HepG2 (cell line): Measurements from ENCODE around the gene RETREG2. TPM values are rescaled to one million over a fixed set of nuclear protein-coding genes. Genes with fewer than 3 reads are reported as not detected.

Source experiments
- ATAC-seq: fragments of 200-7000 bp; cut with Tn5 transposase; 3 replicates; pipeline ENCODE4 v1.9.1; 2020; ENCODE audit warnings: mild to moderate bottlenecking, moderate library complexity
- BruUV-seq: library from RNA; stranded (reverse); fragments of 400-500 nt; replicated peaks from 2 replicates; lab custom pipeline; 2021; lab: Mats Ljungman, UMichigan
- CTCF ChIA-PET: fragments of 300-600 bp; formaldehyde crosslinking; extraction: SDS; loops from one replicate; lab custom pipeline; 2021; ENCODE audit warnings: low total read pairs, inconsistent platforms, low intra/inter-chr PET ratio; lab: Yijun Ruan, JAX
- POLR2A ChIA-PET: fragments of 350-600 bp; sonication (Branson Sonifier 250); formaldehyde crosslinking; loops from one replicate; lab custom pipeline; 2020; ENCODE audit warnings: antibody characterized with exemption, inconsistent platforms; lab: Yijun Ruan, JAX
- DNase-seq: peaks from one replicate; pipeline ENCODE4 v3.0.0-alpha.2; 2015; ENCODE audit warnings: low spot score
- FAIRE-seq: peaks from 3 replicates; lab custom pipeline; 2011; peaks lifted over from hg19 to GRCh38; lab: Jason Lieb, UNC
- H2AFZ ChIP-seq: one replicate; pipeline ENCODE4 v1.6.1; 2011; ENCODE audit warnings: low read length, inconsistent platforms
- H3K27ac ChIP-seq: fragments of 300-600 bp; 3 replicates; pipeline ENCODE4 v1.8.0; 2011; ENCODE audit warnings: mixed run types, mild to moderate bottlenecking, mixed read lengths, low read length, inconsistent platforms; ENCODE audit not compliant: insufficient read depth; ENCODE audit errors: extremely low read length
- H3K27me3 ChIP-seq, 2 experiments: fragments of 200-600 bp in 1 of 2; 2 replicates in 1 of 2; 3 replicates in 1 of 2; pipeline versions ENCODE4 v1.6.0 to v1.8.0; 2011; ENCODE audit warnings: low read length in 2 of 2, mild to moderate bottlenecking in 2 of 2, moderate library complexity in 2 of 2, inconsistent platforms in 1 of 2; ENCODE audit not compliant: insufficient read depth in 2 of 2, control insufficient read depth in 1 of 2
- H3K36me3 ChIP-seq, 2 experiments: fragments of 200-600 bp in 1 of 2; replicated peaks in 1 of 2; 2 replicates in 1 of 2; 3 replicates in 1 of 2; pipeline versions ENCODE4 v1.5.1 to v1.8.0; 2011; ENCODE audit warnings: low read length in 2 of 2, inconsistent platforms in 1 of 2; ENCODE audit not compliant: insufficient read depth in 2 of 2, control insufficient read depth in 1 of 2
- H3K4me1 ChIP-seq: 2 replicates; pipeline ENCODE4 v1.5.1; 2012; ENCODE audit warnings: low read length, inconsistent platforms; ENCODE audit not compliant: insufficient read depth
- H3K4me2 ChIP-seq: 2 replicates; pipeline ENCODE4 v1.6.0; 2011; ENCODE audit warnings: low read depth, low read length, inconsistent platforms
- H3K4me3 ChIP-seq, 3 experiments: fragments of 200-600 bp in 1 of 3; sonication (generic), shearing (Covaris generic) in 1 of 3; replicated peaks in 1 of 3; 2 replicates each; pipeline ENCODE4 v1.5.1; 2011 to 2016; ENCODE audit warnings: low read length in 3 of 3, inconsistent platforms in 2 of 3, low read depth in 2 of 3, mild to moderate bottlenecking in 2 of 3, control low read depth in 1 of 3, mixed read lengths in 1 of 3; ENCODE audit not compliant: insufficient read depth in 1 of 3
- H3K79me2 ChIP-seq: one replicate; pipeline ENCODE4 v1.6.1; 2011; ENCODE audit warnings: low read length, inconsistent platforms; ENCODE audit not compliant: insufficient read depth
- H3K9ac ChIP-seq: 2 replicates; pipeline ENCODE4 v1.6.0; 2011; ENCODE audit warnings: mild to moderate bottlenecking, low read depth, low read length, inconsistent platforms; ENCODE audit not compliant: insufficient read depth
- H3K9me3 ChIP-seq: 2 replicates; pipeline ENCODE4 v1.5.1; 2012; ENCODE audit warnings: mild to moderate bottlenecking, low read length
- H4K20me1 ChIP-seq: 2 replicates; pipeline ENCODE4 v1.6.0; 2011; ENCODE audit warnings: inconsistent platforms, mild to moderate bottlenecking, low read length, moderate library complexity; ENCODE audit not compliant: insufficient read depth
- CEBPB ChIP-seq: IDR thresholded peaks from 2 replicates; pipeline ENCODE4 v1.6.1; 2011; ENCODE audit warnings: low read depth, low read length, improper control_type of control experiment, borderline replicate concordance
- GABPB1 ChIP-seq: IDR thresholded peaks from 2 replicates; pipeline ENCODE4 v1.6.1; 2016; ENCODE audit warnings: mild to moderate bottlenecking, missing genetic modification reagents, moderate library complexity, missing compliant biosample characterization
- GZF1 ChIP-seq: sonication (generic); formaldehyde crosslinking; IDR thresholded peaks from 2 replicates; pipeline ENCODE4 v1.5.1; 2020; ENCODE audit warnings: mild to moderate bottlenecking, missing genetic modification reagents
- POLR2A ChIP-seq, 2 experiments: IDR thresholded peaks; 2 replicates each; pipeline ENCODE4 v1.6.1; 2011; ENCODE audit warnings: low read depth in 2 of 2, low read length in 2 of 2, mild to moderate bottlenecking in 1 of 2, moderate library complexity in 1 of 2; ENCODE audit not compliant: insufficient read depth in 1 of 2
- SMAD1 ChIP-seq: sonication (generic); formaldehyde crosslinking; IDR thresholded peaks from 2 replicates; pipeline ENCODE4 v1.4.0; 2020; ENCODE audit warnings: missing genetic modification reagents, low read depth, mild to moderate bottlenecking, borderline replicate concordance
- STAT5B ChIP-seq: sonication (generic); formaldehyde crosslinking; IDR thresholded peaks from 2 replicates; pipeline ENCODE4 v1.4.0; 2020; ENCODE audit warnings: missing genetic modification reagents
- ZNF558 ChIP-seq: sonication (generic); formaldehyde crosslinking; IDR thresholded peaks from 2 replicates; pipeline ENCODE4 v1.9.0; 2022; ENCODE audit warnings: mild to moderate bottlenecking, missing genetic modification reagents, borderline replicate concordance
- ZNF564 ChIP-seq: sonication (generic); formaldehyde crosslinking; IDR thresholded peaks from 2 replicates; pipeline ENCODE4 v1.8.1; 2023; ENCODE audit warnings: mild to moderate bottlenecking, missing genetic modification reagents
- WGBS: methylation state at CpG from one replicate; pipeline ENCODE4 v1.1.6; 2017; ENCODE audit warnings: low lambda C conversion rate; 5-methylcytosine and 5-hydroxymethylcytosine counted together
- in situ Hi-C: cut with HindIII; loops from 2 replicates; pipeline ENCODE4 v1.10.0; 2017; ENCODE audit warnings: low pct_unique_long_range_greater_than_20kb; ENCODE audit not compliant: extremely low pct_ligation_motif_present
- intact Hi-C: fragments of 100-400 bp; cut with micrococcal nuclease; formaldehyde crosslinking; loops from one replicate; pipeline ENCODE4 v1.10.0; 2022; ENCODE audit not compliant: unreplicated experiment
- polyA plus RNA-seq, 8 experiments: library from polyadenylated mRNA; depleted of rRNA in 3 of 8; stranded (reverse) in 7 of 8; unstranded in 1 of 8; fragments of >200 nt; fragmentation: Illumina TruSeq in 4 of 8; extraction: Trizol in 4 of 8; gene quantifications; 2 replicates each; pipeline versions ENCODE4 v1.2.1 to v1.2.3, GENCODE V29; 2011 to 2016; ENCODE audit warnings: low read depth in 4 of 8, missing spikeins in 1 of 8, mixed read lengths in 1 of 8; ENCODE audit not compliant: insufficient read depth in 1 of 8
- total RNA-seq, 5 experiments: library from RNA; depleted of rRNA; stranded (reverse); fragments of >200 nt; fragmentation: Illumina TruSeq; extraction: Trizol; gene quantifications; 2 replicates each; pipeline ENCODE4 v1.2.3, GENCODE V29; 2016; ENCODE audit warnings: low read depth in 1 of 5
- TF ChIP-seq, protein P1 (sequence below): sonication (generic); formaldehyde crosslinking; IDR thresholded peaks from 2 replicates; pipeline ENCODE4 v1.5.0; 2020; ENCODE audit warnings: missing genetic modification reagents, mild to moderate bottlenecking, borderline replicate concordance
- TF ChIP-seq, protein P2 (sequence below): sonication (generic); formaldehyde crosslinking; IDR thresholded peaks from 2 replicates; pipeline ENCODE4 v1.5.0; 2020; ENCODE audit warnings: mild to moderate bottlenecking, missing genetic modification reagents

Gene RETREG2
- total and polyA plus RNA-seq, 2 of the 13 experiments (the other 11 are each of a cell fraction or from before 2014, with no cell fraction given) = 86.0 to 134 TPM

DNA sequence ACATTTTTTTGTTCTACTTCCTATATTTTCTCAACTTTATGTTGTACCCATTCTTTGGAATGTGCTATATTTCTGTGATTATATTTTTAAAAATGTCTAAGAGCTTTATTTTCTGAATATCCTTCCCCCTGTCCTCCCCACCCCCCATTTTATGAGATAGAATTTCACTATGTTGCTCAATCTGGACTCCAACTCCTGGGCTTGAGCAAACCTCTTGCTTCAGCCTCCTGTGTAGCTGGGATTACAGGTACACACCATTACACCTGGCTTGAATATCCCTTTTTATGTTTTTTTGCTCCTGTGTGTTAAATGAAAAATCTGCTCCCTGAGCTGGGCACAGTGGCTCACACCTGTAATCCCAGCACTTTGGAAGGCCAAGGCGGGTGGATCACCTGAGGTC, 19.3 kb downstream of the RETREG2 start (continued):
- TF ChIP-seq, protein P1, sequence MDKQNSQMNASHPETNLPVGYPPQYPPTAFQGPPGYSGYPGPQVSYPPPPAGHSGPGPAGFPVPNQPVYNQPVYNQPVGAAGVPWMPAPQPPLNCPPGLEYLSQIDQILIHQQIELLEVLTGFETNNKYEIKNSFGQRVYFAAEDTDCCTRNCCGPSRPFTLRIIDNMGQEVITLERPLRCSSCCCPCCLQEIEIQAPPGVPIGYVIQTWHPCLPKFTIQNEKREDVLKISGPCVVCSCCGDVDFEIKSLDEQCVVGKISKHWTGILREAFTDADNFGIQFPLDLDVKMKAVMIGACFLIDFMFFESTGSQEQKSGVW (CRISPR knock-in tag) = no peak
- peak; percentile 62 for TF ChIP-seq CEBPB
- TF ChIP-seq SMAD1 (CRISPR knock-in tag) = no peak
- no peak for TF ChIP-seq ZNF564
- TF ChIP-seq, protein P2, sequence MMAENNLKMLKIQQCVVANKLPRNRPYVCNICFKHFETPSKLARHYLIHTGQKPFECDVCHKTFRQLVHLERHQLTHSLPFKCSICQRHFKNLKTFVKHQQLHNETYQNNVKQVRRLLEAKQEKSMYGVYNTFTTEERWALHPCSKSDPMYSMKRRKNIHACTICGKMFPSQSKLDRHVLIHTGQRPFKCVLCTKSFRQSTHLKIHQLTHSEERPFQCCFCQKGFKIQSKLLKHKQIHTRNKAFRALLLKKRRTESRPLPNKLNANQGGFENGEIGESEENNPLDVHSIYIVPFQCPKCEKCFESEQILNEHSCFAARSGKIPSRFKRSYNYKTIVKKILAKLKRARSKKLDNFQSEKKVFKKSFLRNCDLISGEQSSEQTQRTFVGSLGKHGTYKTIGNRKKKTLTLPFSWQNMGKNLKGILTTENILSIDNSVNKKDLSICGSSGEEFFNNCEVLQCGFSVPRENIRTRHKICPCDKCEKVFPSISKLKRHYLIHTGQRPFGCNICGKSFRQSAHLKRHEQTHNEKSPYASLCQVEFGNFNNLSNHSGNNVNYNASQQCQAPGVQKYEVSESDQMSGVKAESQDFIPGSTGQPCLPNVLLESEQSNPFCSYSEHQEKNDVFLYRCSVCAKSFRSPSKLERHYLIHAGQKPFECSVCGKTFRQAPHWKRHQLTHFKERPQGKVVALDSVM = peak; percentile 87
- TF ChIP-seq GZF1 (CRISPR knock-in tag) = no peak
- no peak for TF ChIP-seq ZNF558 (CRISPR knock-in tag)
- TF ChIP-seq STAT5B (CRISPR knock-in tag) = no peak
- TF ChIP-seq, all 625 proteins: peak for 5

- intact Hi-C loops = no loop called here
- ChIA-PET POLR2A (interaction anchor here (0.7 to 10.9 kb wide), 6 partner anchors 9 to 46 kb away, joined by 3 to 102 read pairs (median 4); partner anchors contain the start of genes GLB1L, STK16 and ZFAND2B), CTCF (no interaction called here)
- peak overlapping the region; percentile 37; the same call in 1 of the 2 replicates for H3K4me2 ChIP-seq
- DNase-seq = no peak
- peak; percentile 21; the same call in 2 of the 3 replicates for ATAC-seq
- H4K20me1 ChIP-seq = no peaks in the 10 kb centered on the region
- no peak overlapping the region for H3K4me3 ChIP-seq
- H3K79me2 ChIP-seq = no peaks in the 10 kb centered on the region
- in situ Hi-C loops = no loop called here
- WGBS = 57% methylated on average over 5 of the region's 5 CpGs
- peak overlapping the region; percentile 4 for H3K27ac ChIP-seq
- no peaks in the 10 kb centered on the region for H3K27me3 ChIP-seq
- peaks cover 33% of the 10 kb centered on the region for H3K4me1 ChIP-seq
- H3K9ac ChIP-seq = no peak overlapping the region
- H2AFZ ChIP-seq = no peak overlapping the region
- H3K9me3 ChIP-seq = no peaks in the 10 kb centered on the region
- no peak for FAIRE-seq
- no peak for TF ChIP-seq GABPB1 (CRISPR knock-in tag)
- peak in 1 of 2 experiments; percentile 17; a peak in 1 of 4 replicates for TF ChIP-seq POLR2A (IDR thresholded peaks at IDR 0.05; ENCODE audit: insufficient read depth in 1 of 2, low read depth in 2 of 2, low read length in 2 of 2)
- H3K36me3 ChIP-seq = no peaks in the 10 kb centered on the region
- no TSS peak for BruUV-seq
Measured at GRCh38 chr2:219198974-219199373, 20.9 kb downstream of the RETREG2 start.
